K562 (cell line): ENCODE results near the gene WFIKKN1. TPM values are rescaled to one million over a fixed set of nuclear protein-coding genes. Genes with fewer than 3 reads are reported as not detected.

ENCODE experiments used
- ATAC-seq: fragments of 200-7000 bp; cut with Tn5 transposase; 3 replicates; pipeline ENCODE4 v1.9.1; 2020; ENCODE audit warnings: moderate library complexity
- BruUV-seq: library from RNA; stranded (reverse); fragments of 400-500 nt; replicated peaks from 2 replicates; lab custom pipeline; 2021; lab: Mats Ljungman, UMichigan
- CTCF ChIA-PET: fragments of 300-600 bp; formaldehyde crosslinking; extraction: SDS; loops from one replicate; lab custom pipeline; 2021; ENCODE audit warnings: low intra/inter-chr PET ratio; lab: Yijun Ruan, JAX
- POLR2A ChIA-PET: fragments of 300-600, 350-650 bp; sonication (Branson Sonifier 250); formaldehyde crosslinking; extraction: SDS; loops from one replicate; lab custom pipeline; 2021; ENCODE audit warnings: antibody characterized with exemption, inconsistent platforms; lab: Yijun Ruan, JAX
- DNase-seq, 4 experiments: peaks; one replicate each; pipeline versions ENCODE4 v3.0.0 to v3.0.0-alpha.2; 2011 to 2018; ENCODE audit warnings: low spot score in 3 of 4, mixed read lengths in 3 of 4; ENCODE audit errors: extremely low read depth in 1 of 4
- FAIRE-seq: peaks from 2 replicates; lab custom pipeline; 2011; peaks lifted over from hg19 to GRCh38; lab: Jason Lieb, UNC
- H2AFZ ChIP-seq: 2 replicates; pipeline ENCODE4 v1.6.0; 2011; ENCODE audit warnings: low read depth, low read length, control low read depth, inconsistent platforms
- H3K27ac ChIP-seq: fragments of 200-600 bp; 3 replicates; pipeline ENCODE4 v1.8.0; 2011; ENCODE audit warnings: low read depth, mild to moderate bottlenecking, control low read depth, inconsistent platforms, low read length, moderate library complexity, mixed read lengths; ENCODE audit errors: extremely low read depth
- H3K27me3 ChIP-seq, 2 experiments: fragments of 300-600 bp in 1 of 2; 2 replicates in 1 of 2; 3 replicates in 1 of 2; pipeline versions ENCODE4 v1.6.0 to v1.8.0; 2011; ENCODE audit warnings: inconsistent platforms in 2 of 2, low read length in 2 of 2, mild to moderate bottlenecking in 1 of 2, mixed read lengths in 1 of 2, moderate library complexity in 1 of 2; ENCODE audit not compliant: control insufficient read depth in 2 of 2, insufficient read depth in 2 of 2
- H3K36me3 ChIP-seq: fragments of 300-600 bp; 3 replicates; pipeline ENCODE4 v1.8.0; 2011; ENCODE audit warnings: mild to moderate bottlenecking, low read length, inconsistent platforms; ENCODE audit not compliant: control insufficient read depth, insufficient read depth
- H3K4me1 ChIP-seq, 2 experiments: fragments of 200-600 bp in 1 of 2; replicated peaks in 1 of 2; 2 replicates in 1 of 2; 3 replicates in 1 of 2; pipeline versions ENCODE4 v1.5.1 to v1.8.0; 2011; ENCODE audit warnings: inconsistent platforms in 2 of 2, low read length in 2 of 2, mild to moderate bottlenecking in 1 of 2, mixed read lengths in 1 of 2, moderate library complexity in 1 of 2; ENCODE audit not compliant: control insufficient read depth in 2 of 2, insufficient read depth in 2 of 2
- H3K4me2 ChIP-seq: 2 replicates; pipeline ENCODE4 v1.6.1; 2011; ENCODE audit warnings: low read length, control low read depth, inconsistent platforms, mixed read lengths; ENCODE audit not compliant: insufficient read depth
- H3K4me3 ChIP-seq: fragments of 200-600 bp; sonication (generic), shearing (Covaris generic); 2 replicates; pipeline ENCODE4 v1.5.1; 2016; ENCODE audit warnings: control low read depth, inconsistent platforms
- H3K79me2 ChIP-seq: fragments of 200-600 bp; 3 replicates; pipeline ENCODE4 v1.8.0; 2011; ENCODE audit warnings: low read length, inconsistent platforms; ENCODE audit not compliant: control insufficient read depth, insufficient read depth
- H3K9ac ChIP-seq, 2 experiments: 2 replicates each; pipeline versions ENCODE4 v1.6.0 to v1.6.1; 2011; ENCODE audit warnings: low read depth in 2 of 2, low read length in 2 of 2, control low read depth in 1 of 2, inconsistent platforms in 1 of 2, mild to moderate bottlenecking in 1 of 2, mixed read lengths in 1 of 2; ENCODE audit not compliant: insufficient read depth in 1 of 2
- H3K9me1 ChIP-seq: one replicate; pipeline ENCODE4 v1.6.0; 2011; ENCODE audit warnings: inconsistent platforms, mild to moderate bottlenecking, low read length, moderate library complexity; ENCODE audit not compliant: control insufficient read depth, insufficient read depth
- H3K9me3 ChIP-seq: replicated peaks from 2 replicates; pipeline ENCODE4 v1.5.1; 2011; ENCODE audit warnings: low read depth, low read length, inconsistent platforms; ENCODE audit not compliant: control insufficient read depth, insufficient read depth
- H4K20me1 ChIP-seq: replicated peaks from 2 replicates; pipeline ENCODE4 v1.6.1; 2011; ENCODE audit warnings: low read length, inconsistent platforms, mixed read lengths; ENCODE audit not compliant: control insufficient read depth, insufficient read depth
- IFI16 ChIP-seq: fragments of 250-450 bp; sonication (Bioruptor Pico); IDR thresholded peaks from 2 replicates; pipeline ENCODE4 v2.1.2; 2022; ENCODE audit warnings: mild to moderate bottlenecking, inconsistent platforms
- RBFOX2 ChIP-seq: fragments of 200-400 bp; formaldehyde crosslinking; IDR thresholded peaks from 2 replicates; pipeline ENCODE4 v1.6.1; 2017; ENCODE audit warnings: low read depth, mild to moderate bottlenecking, low read length, moderate library complexity
- SREBF1 ChIP-seq: fragments of 150-350 bp; IDR thresholded peaks from 2 replicates; pipeline ENCODE4 v1.6.1; 2014; ENCODE audit warnings: antibody characterized with exemption, low read depth, low read length, borderline replicate concordance
- ZNF184 ChIP-seq: sonication (generic); formaldehyde crosslinking; IDR thresholded peaks from 2 replicates; pipeline ENCODE4 v1.5.0; 2020; ENCODE audit warnings: missing genetic modification reagents
- WGBS: fragments of 100-300 bp; shearing (Covaris generic); methylation state at CpG from one replicate; pipeline ENCODE4 v1.1.6; 2016; ENCODE audit warnings: low coverage, mixed read lengths; ENCODE audit not compliant: insufficient coverage; ENCODE audit errors: missing lambda C conversion rate; 5-methylcytosine and 5-hydroxymethylcytosine counted together
- in situ Hi-C: fragments of 300-500 bp; cut with MboI; formaldehyde crosslinking; loops from 4 replicates; pipeline ENCODE4 v1.15.0; 2018; ENCODE audit warnings: inconsistent platforms, mixed read lengths
- intact Hi-C: fragments of 100-400 bp; cut with micrococcal nuclease; formaldehyde crosslinking; loops from 2 replicates; pipeline ENCODE4 v1.14.2; 2022
- polyA plus RNA-seq, 8 experiments: library from polyadenylated mRNA; depleted of rRNA in 4 of 8; stranded (reverse) in 5 of 8; unstranded in 3 of 8; fragments of >200 nt; fragmentation: Nextera tagmentation in 2 of 8; fragmentation: Illumina TruSeq in 1 of 8; extraction: Ambion mirVana in 2 of 8; extraction: Trizol in 1 of 8; gene quantifications; 2 replicates each; pipeline versions ENCODE4 v1.2.1 to v1.2.3, GENCODE V29; 2011 to 2014; ENCODE audit warnings: inconsistent platforms in 1 of 8, missing spikeins in 1 of 8
- total RNA-seq, 7 experiments: library from RNA; depleted of rRNA in 6 of 7; stranded (reverse); fragments of >200 nt in 6 of 7; fragmentation: Illumina TruSeq in 2 of 7; extraction: Trizol in 2 of 7; gene quantifications; 2 replicates each; pipeline versions ENCODE4 v1.2.1 to v1.2.3, GENCODE V29; 2011 to 2021; ENCODE audit warnings: low replicate concordance in 1 of 7
- TF ChIP-seq, protein P1 (sequence below): sonication (generic); formaldehyde crosslinking; IDR thresholded peaks from 2 replicates; pipeline ENCODE4 v1.8.0; 2022; ENCODE audit warnings: mild to moderate bottlenecking, missing genetic modification reagents

Gene WFIKKN1
- total and polyA plus RNA-seq, 9 of the 15 experiments (the other 6 are each of a cell fraction or from before 2014, with no cell fraction given) = 0.14 to 1.1 (median 0.50) TPM; not detected in 4

DNA sequence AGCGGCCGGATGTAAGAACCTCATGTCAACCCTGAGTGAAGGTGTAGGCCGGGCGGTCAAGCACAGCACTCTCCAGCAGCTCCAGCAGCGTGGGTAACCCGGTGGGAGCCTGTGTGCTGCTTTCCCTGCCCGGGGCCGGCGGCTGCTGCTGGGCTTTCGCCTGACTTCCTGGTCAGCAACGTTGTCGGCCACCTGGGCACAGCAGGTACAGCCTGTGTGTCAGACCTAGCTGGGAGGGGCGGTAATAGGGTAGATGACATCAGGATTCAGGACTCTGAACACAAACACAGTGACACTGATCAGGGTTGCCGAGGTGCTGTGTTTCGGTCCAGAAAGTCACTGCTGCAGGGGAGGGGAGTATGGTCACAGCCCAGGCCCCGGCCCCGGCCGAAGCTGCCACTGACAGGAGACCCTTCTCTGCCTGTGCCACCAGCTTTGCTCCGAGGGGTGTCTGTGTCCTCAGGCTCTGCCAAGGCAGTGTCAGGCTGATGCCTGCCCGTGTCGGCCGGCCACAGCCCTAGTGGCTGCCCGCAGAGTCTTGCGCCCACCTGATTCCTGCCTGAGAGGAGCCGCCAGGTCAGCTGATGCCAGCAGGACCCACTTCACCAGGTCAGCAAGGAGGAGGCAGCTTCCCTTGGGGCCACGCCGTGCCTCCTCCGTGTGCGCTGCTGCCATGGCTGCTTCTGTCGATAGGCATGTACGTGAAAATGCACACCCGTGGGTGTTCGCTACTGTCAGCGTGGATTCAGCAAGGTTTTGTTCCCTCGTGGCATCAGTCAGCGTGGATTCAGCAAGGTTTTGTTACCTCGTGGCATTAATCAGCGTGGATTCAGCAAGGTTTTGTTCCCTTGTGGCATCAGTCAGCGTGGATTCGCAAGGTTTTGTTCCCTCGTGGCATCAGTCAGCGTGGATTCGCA is 31.7 kb upstream of the WFIKKN1 start:
- H3K9me3 ChIP-seq = no peaks in the 10 kb centered on the region
- WGBS = 96% methylated on average over 37 of the region's 43 CpGs
- peaks cover 5% of the 10 kb centered on the region for H3K9me1 ChIP-seq
- ATAC-seq (no peak), DNase-seq (no peak), FAIRE-seq (no peak)
- ChIA-PET CTCF (no interaction called here), POLR2A (interaction anchor here (1.4 to 1.6 kb wide), 2 partner anchors 9 to 10 kb away, joined by 7 to 8 read pairs; partner anchors contain the start of gene RAB40C)
- BruUV-seq = no TSS peak
- TF ChIP-seq, protein P1, sequence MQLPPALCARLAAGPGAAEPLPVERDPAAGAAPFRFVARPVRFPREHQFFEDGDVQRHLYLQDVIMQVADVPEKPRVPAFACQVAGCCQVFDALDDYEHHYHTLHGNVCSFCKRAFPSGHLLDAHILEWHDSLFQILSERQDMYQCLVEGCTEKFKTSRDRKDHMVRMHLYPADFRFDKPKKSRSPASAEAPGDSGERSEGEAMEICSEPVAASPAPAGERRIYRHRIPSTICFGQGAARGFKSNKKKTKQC (CRISPR knock-in tag) = no peak
- no peak for TF ChIP-seq IFI16 (CRISPR knock-in tag)
- TF ChIP-seq SREBF1 = no peak
- TF ChIP-seq ZNF184 (CRISPR knock-in tag) = no peak
- peak; percentile 29; the same call in 1 of the 2 replicates for TF ChIP-seq RBFOX2
- H3K36me3 ChIP-seq = peaks cover 36% of the 10 kb centered on the region; the same call in 2 of the 3 replicates
- H3K4me1 ChIP-seq = peaks cover 0 to 21% of the 10 kb centered on the region in 2 experiments; a peak in 2 of 5 replicates
- H3K4me2 ChIP-seq = no peak overlapping the region
- H3K4me3 ChIP-seq = no peak overlapping the region
- no peak overlapping the region for H3K9ac ChIP-seq
- H4K20me1 ChIP-seq = no peaks in the 10 kb centered on the region
- peaks cover 58% of the 10 kb centered on the region for H3K79me2 ChIP-seq
- intact Hi-C loops = no loop called here
- no peak overlapping the region for H3K27ac ChIP-seq
- in situ Hi-C loops = no loop called here
- H2AFZ ChIP-seq = no peak overlapping the region
- no peaks in the 10 kb centered on the region for H3K27me3 ChIP-seq
